Heart left ventricle (tissue), 13 donors: ENCODE measurements around the gene FEZ2.

Experiments used
- CTCF ChIP-seq, 12 donors: fragments of 200-600 bp; sonication (generic) in 4 of 12; IDR thresholded peaks; one replicate each; pipeline versions ENCODE4 v1.5.0 to v1.8.0; 2018 to 2022; ENCODE audit warnings: antibody characterized with exemption in 12 of 12, mild to moderate bottlenecking in 5 of 12
- POLR2A ChIP-seq, 2 donors: fragments of 450-650 bp; IDR thresholded peaks; one replicate each; pipeline ENCODE4 v1.6.1; 2017; ENCODE audit warnings: antibody characterized with exemption in 2 of 2, mild to moderate bottlenecking in 2 of 2, moderate library complexity in 2 of 2
- donor health status: ischemic (EF 13 %, LVEDD 7.1; RV severe dilation, severe dysfunction).
- donor health status: DM: no; HTN: yes; CAD: no.
- donor health status: DM: no; HTN: no; CAD: no.
- donor health status: ischemic (EF 25% LVEDD 6.9; RV normal size, moderate dysfunction).
- donor health status: ischemic (EF 25% LVEDD 5.7; RV mildly dilated, moderate dysfunction).
- donor health status: ischemic (EF 35%, LVEDD 5.7; RV mildly dilated, moderate dysfunction).
- donor health status: nonischemic (EF 11% LVEDD 7.7; RV severe dilation, severe dysfunction).
- donor health status: DM: yes; HTN: yes; CAD: no.
- donor health status: PGD.
- donor health status: ischemic (EF 29% LVEDD 5.4; RV normal size, mild dysfunction).
- donor health status: nonischemic (EF 23%, LVEDD 6.1; RV moderate dilation, normal function).

- TF ChIP-seq CTCF (IDR thresholded peaks at IDR 0.05) = no peak
- TF ChIP-seq POLR2A (IDR thresholded peaks at IDR 0.05) = no peak
Observed at GRCh38 chr2:36550006-36550405, 48.0 kb downstream of the FEZ2 start.
